ENCODE measurements around the gene KRTAP12-4.
"Not testable (repeated sequence)": the region's sequence is repeated elsewhere in the genome, so short reads cannot be mapped to it uniquely, and the experiment has no call there.

Gene KRTAP12-4

DNA sequence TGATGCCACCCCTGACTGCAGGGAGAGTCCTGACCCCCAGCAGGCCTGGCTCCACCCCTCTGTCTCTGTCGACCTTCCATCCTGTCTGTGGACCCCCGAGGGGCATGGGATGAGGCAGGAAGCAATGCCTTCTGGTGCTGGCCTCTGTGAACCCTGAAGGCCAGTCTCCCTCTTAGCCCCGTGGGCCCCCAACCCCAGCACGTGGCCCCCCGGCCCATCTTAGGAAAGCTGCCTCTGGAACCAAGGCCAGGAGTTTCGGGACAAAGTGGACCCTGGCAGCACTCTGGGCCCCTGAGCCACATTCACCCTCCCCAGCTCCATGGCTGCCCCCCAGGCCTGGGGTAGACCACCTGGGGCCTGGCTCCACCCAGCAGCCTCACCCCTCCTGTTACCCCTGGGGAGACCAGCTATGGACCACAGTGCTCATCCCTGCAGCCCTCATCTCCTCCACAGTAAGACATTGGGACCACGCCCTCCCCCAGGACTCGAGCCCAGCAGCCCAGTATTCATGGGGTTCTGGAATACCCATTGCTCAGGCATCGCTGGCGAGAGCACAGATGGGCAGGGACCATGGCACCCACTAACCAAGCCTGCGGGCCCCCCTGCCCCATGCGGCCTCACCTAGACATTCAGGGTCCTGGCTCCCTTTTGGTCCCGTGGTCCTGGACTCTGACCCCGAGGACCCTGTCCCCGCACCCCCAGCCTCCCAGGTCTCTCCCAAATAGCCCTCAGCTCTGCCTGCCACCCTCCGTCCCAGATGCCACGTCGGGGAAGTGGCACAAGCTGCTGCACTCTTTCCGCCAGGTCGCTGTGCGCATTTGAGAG lies 15.7 kb downstream of the KRTAP12-4 start:
- H3K9me3 ChIP-seq (ENCODE audit: control extremely low read depth in 1 of 5, control insufficient read depth in 4 of 5, insufficient read depth in 2 of 5, low read depth in 1 of 5, low read length in 4 of 5), result peaks cover 1 to 18% (median 13%) of the 10 kb centered on the region in 5 experiments
- H3K36me3 ChIP-seq (ENCODE audit: control insufficient read depth in 4 of 4, insufficient read depth in 4 of 4, low read length in 3 of 4); H3K27me3 ChIP-seq (replicated peaks in 2 of 5; ENCODE audit: control insufficient read depth in 4 of 5, insufficient read depth in 5 of 5, low read length in 4 of 5); H3K27ac ChIP-seq (ENCODE audit: insufficient read depth in 1 of 2, low read depth in 1 of 2, low read length in 2 of 2, poor library complexity in 1 of 2, severe bottlenecking in 2 of 2); POLR2A ChIA-PET; DNase-seq; CTCF ChIA-PET; H3K4me3 ChIP-seq (ENCODE audit: control insufficient read depth in 1 of 7, extremely low read depth in 1 of 7, insufficient read depth in 4 of 7, low read depth in 2 of 7, low read length in 6 of 7); H3K4me1 ChIP-seq (ENCODE audit: control extremely low read depth in 1 of 4, control insufficient read depth in 4 of 4, insufficient read depth in 4 of 4, low read length in 3 of 4): not testable (repeated sequence)
- 96% methylated on average over 12 of the region's 21 CpGs for WGBS (ENCODE audit: insufficient coverage)

DNA sequence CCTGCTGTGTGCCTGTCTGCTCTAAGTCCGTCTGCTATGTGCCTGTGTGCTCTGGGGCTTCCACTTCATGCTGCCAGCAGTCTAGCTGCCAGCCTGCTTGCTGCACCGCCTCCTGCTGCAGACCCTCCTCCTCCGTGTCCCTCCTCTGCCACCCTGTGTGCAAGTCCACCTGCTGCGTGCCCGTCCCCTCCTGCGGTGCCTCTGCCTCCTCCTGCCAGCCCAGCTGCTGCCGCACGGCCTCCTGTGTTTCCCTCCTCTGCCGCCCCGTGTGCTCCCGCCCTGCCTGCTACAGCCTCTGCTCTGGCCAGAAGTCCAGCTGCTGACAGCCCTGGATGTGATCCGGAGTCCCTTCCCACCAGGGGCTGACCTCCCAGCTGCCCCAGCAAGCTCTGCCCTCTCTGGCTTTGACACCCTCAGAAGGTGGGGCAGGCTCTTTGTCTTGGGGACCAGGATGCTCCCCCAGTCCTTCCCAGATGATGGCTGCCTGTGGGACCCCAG lies 16.6 kb downstream of the KRTAP12-4 start:
- WGBS (ENCODE audit: insufficient coverage), result 93% methylated on average over 3 of the region's 12 CpGs
- H3K27me3 ChIP-seq (replicated peaks in 2 of 5; ENCODE audit: control insufficient read depth in 4 of 5, insufficient read depth in 5 of 5, low read length in 4 of 5); H3K4me1 ChIP-seq (ENCODE audit: control extremely low read depth in 1 of 4, control insufficient read depth in 4 of 4, insufficient read depth in 4 of 4, low read length in 3 of 4); CTCF ChIA-PET; DNase-seq; H3K36me3 ChIP-seq (ENCODE audit: control insufficient read depth in 4 of 4, insufficient read depth in 4 of 4, low read length in 3 of 4); H3K27ac ChIP-seq (ENCODE audit: insufficient read depth in 1 of 2, low read depth in 1 of 2, low read length in 2 of 2, poor library complexity in 1 of 2, severe bottlenecking in 2 of 2); H3K4me3 ChIP-seq (ENCODE audit: control insufficient read depth in 1 of 7, extremely low read depth in 1 of 7, insufficient read depth in 4 of 7, low read depth in 2 of 7, low read length in 6 of 7): not testable (repeated sequence)
- peaks cover 1 to 16% (median 9%) of the 10 kb centered on the region in 5 experiments for H3K9me3 ChIP-seq (ENCODE audit: control extremely low read depth in 1 of 5, control insufficient read depth in 4 of 5, insufficient read depth in 2 of 5, low read depth in 1 of 5, low read length in 4 of 5)
- POLR2A ChIA-PET, result interaction anchor here (0.5 kb wide), 1 partner anchor 222 kb away, joined by 4 read pairs; no protein-coding TSS in a partner anchor

DNA sequence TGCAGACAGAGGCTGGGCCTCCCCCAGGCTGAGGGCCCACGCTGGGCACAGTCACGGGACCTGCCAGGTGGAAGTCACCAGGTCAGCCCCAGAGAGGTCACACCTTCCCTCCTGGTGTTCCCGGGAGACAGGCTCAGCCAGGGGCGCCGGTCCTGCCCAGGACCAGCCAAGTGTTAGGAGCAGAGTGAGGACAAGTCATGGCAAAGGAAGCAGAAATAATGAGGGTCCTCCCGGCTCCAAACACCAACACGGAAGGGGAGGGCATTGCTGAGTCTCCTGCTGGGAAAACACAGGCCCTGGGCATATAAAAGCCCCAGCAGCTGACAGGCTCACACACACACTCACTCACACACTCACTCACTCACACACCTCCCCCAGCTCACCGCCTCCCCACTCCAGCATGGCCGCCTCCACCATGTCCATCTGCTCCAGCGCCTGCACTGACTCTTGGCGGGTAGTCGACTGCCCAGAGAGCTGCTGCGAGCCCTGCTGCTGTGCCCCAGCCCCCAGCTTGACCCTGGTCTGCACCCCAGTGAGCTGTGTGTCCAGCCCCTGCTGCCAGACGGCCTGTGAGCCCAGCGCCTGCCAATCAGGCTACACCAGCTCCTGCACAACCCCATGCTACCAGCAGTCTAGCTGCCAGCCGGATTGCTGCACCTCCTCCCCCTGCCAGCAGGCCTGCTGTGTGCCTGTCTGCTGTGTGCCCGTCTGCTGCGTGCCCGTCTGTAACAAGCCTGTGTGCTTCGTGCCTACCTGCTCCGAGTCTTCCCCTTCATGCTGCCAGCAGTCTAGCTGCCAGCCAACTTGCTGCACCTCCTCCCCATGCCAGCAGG lies 17.2 kb downstream of the KRTAP12-4 start, which contains the start of gene KRTAP10-10:
TSS of gene KRTAP10-10 (plus strand) at position 339 of the 833 bp plus-strand sequence. CDS start at position 401, 62 bp downstream.
- WGBS (ENCODE audit: insufficient coverage), result 76% methylated on average over 10 of the region's 21 CpGs
- no peak within 1 kb of the TSS for H3K4me3 ChIP-seq (ENCODE audit: control insufficient read depth in 1 of 7, extremely low read depth in 1 of 7, insufficient read depth in 4 of 7, low read depth in 2 of 7, low read length in 6 of 7)
- POLR2A ChIA-PET, result no interaction called here
- CTCF ChIA-PET, result no interaction called here
- peaks cover 1 to 19% (median 11%) of the 10 kb centered on the region in 5 experiments for H3K9me3 ChIP-seq (ENCODE audit: control extremely low read depth in 1 of 5, control insufficient read depth in 4 of 5, insufficient read depth in 2 of 5, low read depth in 1 of 5, low read length in 4 of 5)
- no peak for DNase-seq
- H3K27ac ChIP-seq (ENCODE audit: insufficient read depth in 1 of 2, low read depth in 1 of 2, low read length in 2 of 2, poor library complexity in 1 of 2, severe bottlenecking in 2 of 2), result no peak within 1 kb of the TSS
- H3K27me3 ChIP-seq (replicated peaks in 2 of 5; ENCODE audit: control insufficient read depth in 4 of 5, insufficient read depth in 5 of 5, low read length in 4 of 5), result peaks cover 0 to 6% (median 2%) of the 10 kb centered on the region in 5 experiments
- H3K36me3 ChIP-seq (ENCODE audit: control insufficient read depth in 4 of 4, insufficient read depth in 4 of 4, low read length in 3 of 4), result no peaks in the 10 kb centered on the region
- no peaks in the 10 kb centered on the region for H3K4me1 ChIP-seq (ENCODE audit: control extremely low read depth in 1 of 4, control insufficient read depth in 4 of 4, insufficient read depth in 4 of 4, low read length in 3 of 4)

DNA sequence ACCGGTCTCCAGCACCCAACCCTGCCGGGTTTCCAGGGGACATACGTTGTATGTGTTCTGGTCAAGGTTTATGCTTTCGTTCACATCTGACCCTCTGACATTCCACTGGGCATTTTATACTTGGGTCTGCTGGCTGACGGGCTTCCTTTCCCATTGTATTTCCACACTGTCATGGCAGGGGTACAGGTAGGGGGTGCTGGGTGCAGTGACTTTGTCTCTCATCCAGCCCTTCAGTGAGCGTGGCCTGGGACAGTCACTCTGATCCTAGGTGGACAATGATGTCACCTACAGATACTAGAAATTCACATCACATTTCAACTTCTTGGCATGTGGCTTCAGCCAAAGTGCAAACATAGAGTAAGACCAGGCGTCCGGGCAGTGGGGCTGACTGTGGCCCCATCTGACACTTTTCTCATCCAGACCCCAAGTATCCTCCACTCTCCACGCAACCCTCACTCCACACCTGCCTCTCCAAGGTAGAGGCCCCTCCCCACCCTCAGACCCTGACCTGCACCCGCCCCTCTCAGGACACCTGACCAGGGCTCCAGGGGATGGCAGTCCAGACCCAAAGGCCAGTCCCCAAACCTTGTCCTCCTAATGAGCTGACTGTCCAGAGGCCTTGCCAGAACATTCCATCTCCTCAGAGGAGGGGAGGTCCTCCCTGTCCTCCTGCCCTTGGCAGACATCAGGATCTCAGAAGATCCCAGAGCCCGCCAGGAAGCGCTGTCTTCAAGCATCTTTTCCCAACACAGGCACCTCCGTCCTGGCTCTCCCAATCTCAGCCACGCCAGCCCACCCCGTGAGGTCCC lies 18.0 kb downstream of the KRTAP12-4 start:
- H3K27me3 ChIP-seq (replicated peaks in 2 of 5; ENCODE audit: control insufficient read depth in 4 of 5, insufficient read depth in 5 of 5, low read length in 4 of 5), result peaks cover 0 to 6% (median 2%) of the 10 kb centered on the region in 5 experiments
- peaks cover 4 to 27% (median 14%) of the 10 kb centered on the region in 5 experiments for H3K9me3 ChIP-seq (ENCODE audit: control extremely low read depth in 1 of 5, control insufficient read depth in 4 of 5, insufficient read depth in 2 of 5, low read depth in 1 of 5, low read length in 4 of 5)
- no peaks in the 10 kb centered on the region for H3K4me1 ChIP-seq (ENCODE audit: control extremely low read depth in 1 of 4, control insufficient read depth in 4 of 4, insufficient read depth in 4 of 4, low read length in 3 of 4)
- H3K36me3 ChIP-seq (ENCODE audit: control insufficient read depth in 4 of 4, insufficient read depth in 4 of 4, low read length in 3 of 4), result no peaks in the 10 kb centered on the region
- no peak for DNase-seq
- ChIA-PET POLR2A (no interaction called here), CTCF (no interaction called here)
- H3K27ac ChIP-seq (ENCODE audit: insufficient read depth in 1 of 2, low read depth in 1 of 2, low read length in 2 of 2, poor library complexity in 1 of 2, severe bottlenecking in 2 of 2), result no peak overlapping the region
- no peak overlapping the region for H3K4me3 ChIP-seq (ENCODE audit: control insufficient read depth in 1 of 7, extremely low read depth in 1 of 7, insufficient read depth in 4 of 7, low read depth in 2 of 7, low read length in 6 of 7)
- 94% methylated on average over 15 of the region's 15 CpGs for WGBS (ENCODE audit: insufficient coverage)

DNA sequence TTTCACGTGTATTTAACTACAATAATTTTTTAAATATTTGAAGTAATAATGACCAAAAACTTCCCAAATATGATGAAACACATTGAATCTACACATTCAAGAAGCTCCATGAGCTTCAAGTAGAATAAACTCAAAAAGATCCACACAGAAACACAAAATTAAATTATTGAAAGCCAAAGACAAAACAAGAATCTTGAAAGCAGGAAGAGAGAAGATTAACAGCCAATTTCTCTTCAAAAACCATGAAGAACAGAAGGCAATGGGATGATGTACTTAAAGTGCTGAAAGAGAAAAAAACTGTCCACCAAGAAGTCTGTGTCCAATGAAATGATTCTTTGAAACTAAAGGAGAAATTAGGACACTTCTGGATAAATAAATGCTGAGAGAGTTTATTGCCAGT lies 22.4 kb downstream of the KRTAP12-4 start:
- Histone ChIP-seq H3K4me3 (ENCODE audit: control insufficient read depth in 1 of 7, extremely low read depth in 1 of 7, insufficient read depth in 4 of 7, low read depth in 2 of 7, low read length in 6 of 7) (no peak overlapping the region), H3K4me1 (ENCODE audit: control extremely low read depth in 1 of 4, control insufficient read depth in 4 of 4, insufficient read depth in 4 of 4, low read length in 3 of 4) (no peaks in the 10 kb centered on the region), H3K36me3 (ENCODE audit: control insufficient read depth in 4 of 4, insufficient read depth in 4 of 4, low read length in 3 of 4) (no peaks in the 10 kb centered on the region), H3K27me3 (replicated peaks in 2 of 5; ENCODE audit: control insufficient read depth in 4 of 5, insufficient read depth in 5 of 5, low read length in 4 of 5) (peaks cover 0 to 6% (median 0%) of the 10 kb centered on the region in 5 experiments), H3K27ac (ENCODE audit: insufficient read depth in 1 of 2, low read depth in 1 of 2, low read length in 2 of 2, poor library complexity in 1 of 2, severe bottlenecking in 2 of 2) (no peak overlapping the region), H3K9me3 (ENCODE audit: control extremely low read depth in 1 of 5, control insufficient read depth in 4 of 5, insufficient read depth in 2 of 5, low read depth in 1 of 5, low read length in 4 of 5) (peaks cover 4 to 27% (median 14%) of the 10 kb centered on the region in 5 experiments)
- no peak for DNase-seq
- no CpG with 5 or more reads among the region's 1 CpG for WGBS (ENCODE audit: insufficient coverage)
- CTCF ChIA-PET, result no interaction called here
- POLR2A ChIA-PET, result no interaction called here

DNA sequence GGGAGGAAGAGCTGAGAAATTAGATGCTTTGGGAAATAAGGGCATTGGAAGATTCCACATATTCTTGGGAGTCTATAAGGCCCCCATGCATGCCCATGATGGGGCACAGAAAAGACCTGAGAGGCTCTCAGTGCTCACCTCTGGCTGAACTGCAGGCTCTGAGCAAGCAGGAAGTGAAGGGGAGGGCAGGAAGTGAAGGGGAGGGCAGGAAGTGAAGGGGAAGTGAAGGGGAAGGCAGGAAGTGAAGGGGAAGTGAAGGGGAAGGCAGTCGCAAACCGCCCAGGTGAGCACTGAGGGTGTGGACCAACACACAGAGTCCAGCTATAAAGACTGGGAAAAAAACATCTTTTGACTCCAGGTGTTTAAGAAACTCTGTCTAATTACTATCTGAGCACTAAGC lies 24.0 kb downstream of the KRTAP12-4 start:
- H3K27me3 ChIP-seq (replicated peaks in 2 of 5; ENCODE audit: control insufficient read depth in 4 of 5, insufficient read depth in 5 of 5, low read length in 4 of 5), result peaks cover 0 to 8% (median 0%) of the 10 kb centered on the region in 5 experiments
- H3K4me3 ChIP-seq (ENCODE audit: control insufficient read depth in 1 of 7, extremely low read depth in 1 of 7, insufficient read depth in 4 of 7, low read depth in 2 of 7, low read length in 6 of 7), result no peak overlapping the region
- no peaks in the 10 kb centered on the region for H3K36me3 ChIP-seq (ENCODE audit: control insufficient read depth in 4 of 4, insufficient read depth in 4 of 4, low read length in 3 of 4)
- H3K9me3 ChIP-seq (ENCODE audit: control extremely low read depth in 1 of 5, control insufficient read depth in 4 of 5, insufficient read depth in 2 of 5, low read depth in 1 of 5, low read length in 4 of 5), result peaks cover 3 to 29% (median 19%) of the 10 kb centered on the region in 5 experiments
- ChIA-PET CTCF (no interaction called here), POLR2A (no interaction called here)
- no peak for DNase-seq
- no CpG with 5 or more reads among the region's 2 CpGs for WGBS (ENCODE audit: insufficient coverage)
- H3K4me1 ChIP-seq (ENCODE audit: control extremely low read depth in 1 of 4, control insufficient read depth in 4 of 4, insufficient read depth in 4 of 4, low read length in 3 of 4), result no peaks in the 10 kb centered on the region
- H3K27ac ChIP-seq (ENCODE audit: insufficient read depth in 1 of 2, low read depth in 1 of 2, low read length in 2 of 2, poor library complexity in 1 of 2, severe bottlenecking in 2 of 2), result no peak overlapping the region
